ENCODE results near the gene BPGM.

The BPGM gene

DNA sequence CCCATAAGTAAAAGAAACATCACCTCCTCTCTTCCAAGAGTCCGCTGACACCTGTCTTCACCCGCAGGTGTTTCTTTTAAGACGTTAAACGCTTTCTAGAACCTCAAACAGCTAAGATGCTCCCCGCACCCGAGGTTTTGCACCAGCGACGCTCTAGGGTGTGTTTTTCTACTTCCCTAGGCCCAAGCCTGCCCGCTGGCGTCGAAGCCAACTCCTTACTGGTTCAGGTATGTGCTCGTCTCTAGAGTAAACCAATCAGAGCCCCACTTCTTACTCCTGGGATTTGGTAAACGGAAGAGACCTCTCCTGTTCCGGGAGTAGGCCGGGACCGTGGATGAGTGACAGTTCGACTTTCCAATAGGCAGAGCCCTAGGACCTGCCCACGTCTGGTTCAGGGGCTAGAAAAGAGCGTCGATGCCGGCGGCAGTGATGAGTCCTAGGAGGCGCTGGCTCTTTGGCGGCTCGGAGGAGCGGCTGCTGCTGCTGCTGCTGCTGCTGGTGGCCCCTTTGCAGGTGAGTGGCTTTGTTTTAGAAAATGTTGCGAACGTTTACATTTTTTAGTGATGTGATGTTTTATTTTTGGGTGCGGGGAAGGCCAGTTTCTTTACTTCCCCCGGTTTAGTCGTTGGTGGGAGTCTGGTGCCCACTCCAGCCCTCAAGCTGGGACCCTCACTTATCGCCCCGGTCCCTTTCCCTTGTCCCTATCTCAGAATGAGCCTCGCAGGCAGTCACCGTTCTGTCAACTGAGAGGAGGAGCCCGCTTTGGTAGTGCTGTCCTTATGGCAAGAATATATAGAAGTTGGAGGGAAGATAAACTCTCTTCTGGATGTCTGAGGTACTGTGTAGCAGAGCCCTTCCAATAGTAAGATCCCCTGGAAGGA is at the start of gene BPGM:
BPGM (plus strand) TSS at position 429 of the 881 bp plus-strand sequence. CDS start 14,655 bp downstream, outside the sequence.
- peak; percentile 97 for DNase-seq

GRCh38 chr7:134599371-134599770 is 47.3 kb upstream of the BPGM start:
- DNase-seq: no peak

GRCh38 chr7:134601459-134601858 is 45.2 kb upstream of the BPGM start:
- DNase-seq: no peak

GRCh38 chr7:134602881-134603451 is 43.7 kb upstream of the BPGM start:
- DNase-seq: no peak

- peak; percentile 59 for DNase-seq
Measured at GRCh38 chr7:134605978-134606923, 40.4 kb upstream of the BPGM start.

- DNase-seq: no peak
Measured at GRCh38 chr7:134611611-134612151, 35.0 kb upstream of the BPGM start.

DNA sequence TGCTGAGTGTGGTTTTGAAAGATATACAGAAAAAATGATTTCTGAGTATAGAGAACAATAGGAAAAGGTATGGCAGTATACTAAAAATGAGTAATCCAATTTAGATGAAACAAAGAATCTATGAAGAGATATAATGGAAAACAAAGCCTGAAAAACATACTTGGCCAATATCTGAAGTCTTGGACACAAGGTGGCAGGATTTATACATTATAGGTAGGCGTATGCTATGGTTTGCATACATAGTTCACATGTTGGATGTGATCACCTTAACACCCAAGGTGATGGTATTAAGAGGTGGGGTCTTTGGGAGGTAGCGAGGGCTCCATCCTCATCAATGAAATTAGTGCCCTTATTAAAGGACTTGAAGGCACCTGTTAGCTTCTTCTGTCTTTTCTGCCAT is 34.5 kb upstream of the BPGM start:
- DNase-seq: peak; percentile 1

DNA sequence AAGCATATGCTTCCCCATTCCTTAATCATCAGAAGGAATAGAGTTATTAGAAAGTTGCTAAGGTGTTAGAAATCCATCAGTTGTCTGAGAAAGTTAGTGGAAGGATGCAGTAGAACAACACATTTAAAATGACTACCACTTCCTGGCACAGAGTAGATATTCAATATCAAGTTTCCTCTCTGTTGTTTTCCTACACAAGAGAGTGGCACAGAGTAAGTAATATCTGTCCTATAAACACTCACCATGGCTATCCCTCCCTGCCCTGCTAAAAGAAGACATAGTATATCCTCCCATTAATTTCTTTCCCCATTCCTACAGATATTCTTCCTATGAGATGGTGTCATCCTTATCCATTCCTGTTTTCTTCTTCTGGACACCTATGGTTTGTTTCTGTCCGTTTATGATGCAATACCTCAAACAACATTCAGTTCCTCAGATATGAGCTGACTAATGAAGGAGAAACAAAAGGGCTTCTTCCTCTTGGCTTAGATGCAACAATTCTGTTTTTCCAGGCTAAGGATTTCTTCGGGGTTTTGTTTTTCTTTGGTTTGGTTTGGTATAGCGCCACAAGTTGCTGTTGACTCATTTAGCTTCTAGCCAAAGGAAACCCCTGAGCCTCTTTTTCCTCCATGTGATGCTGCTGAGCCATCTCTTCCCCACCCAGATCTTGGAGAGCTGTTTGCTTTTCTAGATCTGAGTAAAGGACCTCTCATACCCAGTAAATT is 32.9 kb upstream of the BPGM start:
- peak; percentile 36 for DNase-seq

GRCh38 chr7:134616611-134617010 is 30.0 kb upstream of the BPGM start:
- no peak for DNase-seq

DNA sequence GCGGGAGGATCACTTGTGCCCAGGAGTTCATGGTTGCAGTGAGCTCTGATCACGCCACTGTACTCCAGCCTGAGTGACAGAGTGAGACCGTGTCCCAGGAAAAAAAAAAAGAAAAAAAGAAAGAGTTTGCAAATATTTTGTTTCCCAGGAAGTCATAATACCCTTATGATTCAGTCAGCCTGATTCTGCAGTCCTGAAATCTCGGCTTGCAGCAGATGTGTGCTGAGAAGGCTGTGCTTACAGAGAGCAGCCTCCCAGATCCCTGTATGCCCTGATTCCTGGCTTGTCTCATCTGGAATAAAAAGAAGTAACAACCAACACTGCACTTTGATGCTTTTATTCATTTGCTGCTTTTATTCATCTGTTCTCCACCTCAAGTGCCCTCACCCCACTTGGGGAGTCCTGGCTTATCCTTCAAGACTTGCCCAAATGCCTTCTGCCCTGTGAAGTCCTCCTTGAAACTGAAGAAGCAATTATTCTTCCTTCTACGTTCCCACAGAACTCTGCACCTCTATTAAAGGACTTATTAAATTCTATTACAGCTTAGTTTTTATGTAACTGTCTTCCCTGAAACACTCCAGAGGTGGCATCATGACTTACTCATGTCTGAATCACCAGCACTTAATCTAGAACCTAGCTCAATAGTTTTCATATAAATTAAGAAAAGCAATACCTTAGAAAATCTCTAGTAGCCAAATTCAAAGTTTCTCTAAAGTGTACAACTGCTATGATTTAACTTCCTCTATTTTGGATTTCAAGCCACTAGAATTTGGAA is 27.7 kb upstream of the BPGM start:
- DNase-seq: peak; percentile 0

DNA sequence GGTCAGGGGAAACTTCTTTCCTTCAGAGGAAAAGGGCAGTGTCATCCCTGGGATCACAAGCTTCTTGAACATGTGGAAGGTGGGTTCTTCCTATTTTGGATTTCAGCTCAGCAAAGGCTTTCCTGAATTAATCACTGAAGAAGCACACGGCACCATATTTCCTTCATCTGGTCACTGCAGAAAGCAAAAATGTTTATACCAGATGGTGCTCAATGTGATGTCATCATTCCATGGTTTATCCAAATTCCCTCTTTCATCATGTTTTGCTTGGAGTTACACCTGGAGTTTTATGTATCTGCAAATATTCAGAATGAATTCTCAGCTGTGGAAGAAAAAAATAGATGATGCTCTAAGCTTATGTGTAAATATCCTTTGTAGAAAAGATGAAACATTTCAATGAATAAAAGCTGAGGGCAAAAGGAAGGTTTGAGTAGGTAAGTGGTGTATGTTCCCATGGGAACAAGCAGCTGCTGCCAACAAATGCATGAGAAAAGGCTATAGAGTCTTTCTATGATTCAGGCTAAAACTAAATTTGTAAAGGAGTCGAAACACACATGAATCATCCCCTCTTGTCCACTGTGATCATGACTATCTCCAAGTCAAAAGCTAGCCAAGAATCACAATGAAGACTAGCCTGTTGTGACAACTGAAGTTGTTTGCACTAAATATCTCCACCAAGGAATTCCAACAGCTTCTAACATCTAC is 26.9 kb upstream of the BPGM start:
- no peak for DNase-seq

DNA sequence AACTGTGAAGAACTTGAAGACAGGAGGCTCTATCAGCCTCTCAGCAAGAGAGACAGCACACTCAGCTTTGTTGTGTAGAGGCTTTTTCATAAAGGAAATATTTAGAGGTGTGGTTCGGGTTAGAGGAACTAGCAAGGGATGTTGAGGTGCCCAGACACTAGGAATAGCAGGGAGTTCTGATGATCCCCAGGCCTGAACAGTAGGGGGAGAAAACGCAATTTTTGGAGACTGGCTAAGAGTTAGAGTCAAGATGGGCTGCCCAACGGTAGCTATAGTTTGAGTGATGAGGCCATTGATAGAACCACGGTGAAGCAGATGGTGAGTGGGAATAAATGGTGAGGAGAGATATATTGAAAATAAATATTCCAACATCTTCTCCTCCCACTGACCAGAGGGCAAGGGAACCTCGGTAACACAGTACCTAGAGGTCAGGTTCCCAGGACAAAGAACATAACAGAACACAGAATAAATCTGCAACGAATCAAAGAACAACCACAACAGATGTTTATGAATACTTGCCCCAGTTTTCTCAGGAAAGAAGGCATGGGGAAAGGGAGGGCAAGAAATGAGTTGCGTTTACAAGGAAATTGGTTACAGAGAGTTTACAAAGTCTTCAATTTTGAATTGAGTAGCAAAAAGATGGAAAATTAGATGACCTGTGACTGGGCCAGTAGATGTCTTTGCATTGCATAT is 24.2 kb upstream of the BPGM start:
- no peak for DNase-seq

- no peak for DNase-seq
Measured at GRCh38 chr7:134623193-134623592, 23.5 kb upstream of the BPGM start.

DNA sequence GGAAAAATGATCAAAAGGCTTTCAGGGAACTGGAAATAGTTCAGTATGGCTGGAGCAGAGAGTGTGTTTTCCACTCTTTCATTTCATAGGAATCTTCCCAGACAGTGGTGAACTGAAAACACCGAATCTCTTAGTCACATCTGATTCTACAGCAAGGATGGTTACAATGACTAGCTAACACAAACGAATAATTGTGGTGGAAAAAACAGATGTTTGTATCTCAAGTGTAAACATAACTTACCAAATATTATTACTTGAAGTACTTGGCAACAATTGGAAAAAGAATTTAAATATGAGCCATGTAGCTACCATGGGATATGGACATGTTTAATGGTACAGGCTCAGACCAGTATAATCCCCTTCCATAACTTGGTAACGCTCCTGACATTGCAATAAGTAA is 21.1 kb upstream of the BPGM start:
- DNase-seq: no peak

DNA sequence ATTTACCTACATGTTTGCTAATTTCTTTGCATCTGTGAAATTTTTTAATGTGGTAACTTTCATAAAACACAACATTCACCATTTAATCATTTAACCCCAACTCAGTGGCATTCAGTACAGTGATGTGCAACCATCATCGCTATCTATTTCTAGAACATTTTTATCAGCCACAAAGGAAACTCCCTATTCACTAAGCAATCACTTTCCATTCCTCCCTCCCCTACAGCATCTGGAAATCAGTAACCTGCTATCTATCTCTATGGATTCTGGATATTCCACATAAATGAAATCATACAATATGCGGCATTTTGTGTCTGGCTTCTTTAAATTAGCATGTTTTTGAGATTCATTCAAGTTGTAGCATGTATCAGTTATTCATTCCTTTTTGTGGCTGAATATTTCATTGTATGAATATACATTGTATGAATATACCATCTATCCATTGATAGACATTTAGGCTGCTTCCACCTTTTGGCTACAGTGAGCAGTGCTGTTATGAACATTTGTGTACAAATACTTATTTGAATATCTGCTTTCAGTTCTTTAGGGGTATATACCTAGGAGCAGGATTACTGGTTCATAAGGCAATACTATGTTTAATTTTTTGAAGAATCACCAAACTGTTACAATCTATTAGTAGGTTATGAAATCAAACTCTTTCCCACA is 19.4 kb upstream of the BPGM start:
- DNase-seq: no peak

- DNase-seq: no peak
Measured at GRCh38 chr7:134627775-134628153, 18.9 kb upstream of the BPGM start.

DNA sequence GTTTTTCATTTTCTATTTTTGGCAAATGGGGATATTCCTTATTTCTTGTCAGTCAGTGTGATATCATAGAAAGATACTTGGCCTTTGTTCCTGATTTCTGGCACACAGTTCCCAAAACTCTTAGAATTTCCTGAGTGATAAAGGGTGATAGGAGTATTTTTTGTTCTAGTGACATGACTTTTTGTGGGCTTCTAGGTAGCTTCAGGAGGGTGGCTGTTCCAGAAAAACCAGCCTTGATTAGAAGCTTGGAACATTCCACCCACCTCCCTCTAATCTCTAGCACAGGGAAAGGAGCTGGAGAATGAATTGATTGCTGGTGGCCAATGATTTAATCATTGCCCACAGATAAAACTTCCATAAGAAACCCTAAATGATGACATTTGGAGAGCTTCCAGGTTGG is 17.2 kb upstream of the BPGM start:
- no peak for DNase-seq

DNA sequence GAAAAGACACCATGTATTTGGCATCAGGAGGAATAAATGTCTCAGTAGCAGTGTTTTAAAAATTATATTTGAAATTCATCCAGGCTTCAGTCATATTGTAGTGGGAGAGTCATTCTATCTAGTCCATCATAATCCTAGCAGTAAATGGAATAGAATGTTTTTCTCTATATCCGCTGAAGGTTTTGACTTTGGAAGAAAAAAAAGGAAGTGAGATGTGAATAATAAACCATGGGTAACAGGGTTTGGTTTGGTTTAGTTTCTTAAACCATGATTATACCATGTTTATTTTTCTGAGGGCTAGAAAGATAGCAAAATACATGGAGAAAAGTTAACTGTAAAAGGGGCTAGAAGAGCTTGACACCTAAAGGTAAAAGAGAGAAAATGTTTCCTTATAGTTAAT is 16.4 kb upstream of the BPGM start:
- DNase-seq: no peak

DNA sequence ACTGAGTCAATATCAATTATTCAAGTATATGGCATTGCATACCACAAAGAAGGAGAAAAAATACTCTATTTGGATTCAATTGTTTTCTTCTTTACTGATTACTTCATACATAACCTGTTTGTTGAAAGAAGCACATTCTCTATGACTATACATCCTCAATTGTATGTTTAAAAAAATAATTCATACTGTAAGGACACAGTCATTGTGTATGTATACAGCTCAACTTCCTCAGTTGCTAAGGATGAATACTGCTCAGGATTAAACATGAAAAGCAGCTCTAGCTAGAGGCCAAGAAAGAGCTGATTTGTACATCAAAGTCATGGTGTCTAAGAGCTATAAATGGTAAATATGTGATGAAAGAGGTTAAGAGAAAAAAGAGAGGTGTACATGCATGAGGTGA is 15.8 kb upstream of the BPGM start:
- DNase-seq: no peak

GRCh38 chr7:134632052-134632451 is 14.6 kb upstream of the BPGM start:
- DNase-seq: no peak

Measured in OCI-M1 (cell line).